ENCODE measurements around the gene GPR62. TPM values are rescaled to one million over a fixed set of nuclear protein-coding genes. Genes with fewer than 3 reads are reported as not detected.

GPR62 gene
- total RNA-seq, 4 donors from 2014 or later, result 0.94 TPM; not detected in 3

DNA sequence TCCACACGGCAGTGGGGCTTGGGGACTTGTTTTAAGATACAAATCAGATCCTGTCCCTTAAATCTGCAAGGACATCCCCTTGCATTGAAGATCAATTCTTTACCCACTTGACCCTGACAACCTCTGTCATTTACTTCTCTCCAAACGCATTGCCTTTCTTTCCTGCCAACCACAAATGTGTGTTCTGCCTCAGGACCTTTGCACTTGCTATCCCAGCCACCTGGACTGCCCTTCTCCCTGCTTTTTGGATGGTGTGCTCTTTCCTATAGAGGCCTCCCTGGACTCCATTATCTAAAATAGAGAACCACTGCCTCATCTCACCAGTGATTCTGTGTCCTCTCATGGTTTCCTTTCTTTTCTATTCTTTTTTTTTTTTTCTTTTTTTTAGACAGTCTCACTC is 42.0 kb downstream of the GPR62 start:
- TF ChIP-seq, protein P1, sequence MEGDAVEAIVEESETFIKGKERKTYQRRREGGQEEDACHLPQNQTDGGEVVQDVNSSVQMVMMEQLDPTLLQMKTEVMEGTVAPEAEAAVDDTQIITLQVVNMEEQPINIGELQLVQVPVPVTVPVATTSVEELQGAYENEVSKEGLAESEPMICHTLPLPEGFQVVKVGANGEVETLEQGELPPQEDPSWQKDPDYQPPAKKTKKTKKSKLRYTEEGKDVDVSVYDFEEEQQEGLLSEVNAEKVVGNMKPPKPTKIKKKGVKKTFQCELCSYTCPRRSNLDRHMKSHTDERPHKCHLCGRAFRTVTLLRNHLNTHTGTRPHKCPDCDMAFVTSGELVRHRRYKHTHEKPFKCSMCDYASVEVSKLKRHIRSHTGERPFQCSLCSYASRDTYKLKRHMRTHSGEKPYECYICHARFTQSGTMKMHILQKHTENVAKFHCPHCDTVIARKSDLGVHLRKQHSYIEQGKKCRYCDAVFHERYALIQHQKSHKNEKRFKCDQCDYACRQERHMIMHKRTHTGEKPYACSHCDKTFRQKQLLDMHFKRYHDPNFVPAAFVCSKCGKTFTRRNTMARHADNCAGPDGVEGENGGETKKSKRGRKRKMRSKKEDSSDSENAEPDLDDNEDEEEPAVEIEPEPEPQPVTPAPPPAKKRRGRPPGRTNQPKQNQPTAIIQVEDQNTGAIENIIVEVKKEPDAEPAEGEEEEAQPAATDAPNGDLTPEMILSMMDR (IDR thresholded peaks at IDR 0.05; ENCODE audit: low read depth), result no peak

DNA sequence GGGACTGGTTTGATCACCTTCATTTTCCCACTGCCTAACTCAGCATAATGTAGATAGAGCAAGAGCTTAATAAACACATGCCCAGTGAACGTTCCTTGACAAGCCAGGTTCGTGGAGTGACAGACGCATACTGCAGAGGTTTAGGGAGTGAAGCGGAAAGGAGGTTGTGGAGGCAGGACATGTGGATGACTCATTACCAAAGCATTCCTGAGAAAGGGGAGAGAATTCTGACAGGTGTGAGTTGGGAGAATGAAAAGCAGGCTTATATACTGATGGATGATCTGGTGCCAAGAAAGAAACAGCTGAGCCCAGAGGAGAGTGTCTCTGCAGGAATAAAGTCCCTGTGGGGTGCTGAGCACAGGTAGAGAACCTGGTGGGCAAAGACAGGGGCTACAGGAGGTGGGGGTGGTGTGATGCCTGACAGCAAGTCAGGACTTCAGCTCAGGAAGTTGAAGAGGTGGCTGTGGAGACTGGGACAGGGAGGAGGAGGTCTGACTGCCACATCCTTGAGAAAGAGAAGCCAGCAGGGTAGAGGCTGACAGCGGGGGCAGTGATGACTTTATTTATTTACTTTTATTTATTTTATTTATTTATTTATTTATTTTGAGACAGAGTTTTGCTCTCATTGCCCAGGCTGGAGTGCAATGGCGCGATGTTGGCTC is 42.9 kb downstream of the GPR62 start:
- TF ChIP-seq, protein P1 (IDR thresholded peaks at IDR 0.05; ENCODE audit: low read depth), result no peak

DNA sequence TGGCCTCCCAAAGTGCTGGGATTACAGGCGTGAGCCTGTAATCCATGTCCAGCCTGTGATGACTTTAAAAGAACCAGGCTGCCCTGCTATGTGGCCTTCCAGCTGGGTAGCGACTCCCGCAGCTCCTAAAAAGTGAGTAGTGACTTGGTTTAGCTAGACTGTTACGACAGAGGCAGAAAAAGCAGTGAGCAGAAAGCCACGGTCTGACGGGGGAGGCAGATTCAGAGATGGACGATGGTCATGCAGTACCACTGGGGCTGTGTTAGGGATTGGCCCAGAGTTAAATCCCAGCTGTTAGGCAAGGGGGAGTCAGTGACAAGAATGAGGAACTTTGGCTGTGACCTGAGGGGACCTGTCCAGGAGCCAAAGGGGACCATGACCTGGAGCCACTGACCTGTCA is 43.6 kb downstream of the GPR62 start:
- TF ChIP-seq, protein P1 (IDR thresholded peaks at IDR 0.05; ENCODE audit: low read depth), result no peak

DNA sequence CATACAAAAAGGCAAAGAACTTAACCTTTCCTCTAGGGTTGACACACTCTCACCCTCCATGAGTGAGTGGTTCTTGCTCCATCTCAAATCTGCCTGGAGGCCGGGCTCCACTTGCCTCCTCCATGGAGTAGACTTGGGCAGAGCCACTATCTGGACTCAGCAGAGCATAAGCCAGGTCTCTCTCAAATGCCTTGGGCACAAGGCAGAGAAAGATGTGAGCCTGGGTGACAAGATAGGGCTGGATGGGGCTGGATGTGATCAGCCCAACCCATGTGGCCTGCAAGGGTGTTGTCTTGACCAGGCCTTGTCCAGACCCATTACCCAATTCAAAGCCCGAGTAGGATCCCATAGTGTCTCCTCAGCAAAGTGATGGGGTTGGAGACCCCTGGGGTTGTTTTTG is 44.7 kb downstream of the GPR62 start:
- TF ChIP-seq, protein P1 (IDR thresholded peaks at IDR 0.05; ENCODE audit: low read depth), result no peak

DNA sequence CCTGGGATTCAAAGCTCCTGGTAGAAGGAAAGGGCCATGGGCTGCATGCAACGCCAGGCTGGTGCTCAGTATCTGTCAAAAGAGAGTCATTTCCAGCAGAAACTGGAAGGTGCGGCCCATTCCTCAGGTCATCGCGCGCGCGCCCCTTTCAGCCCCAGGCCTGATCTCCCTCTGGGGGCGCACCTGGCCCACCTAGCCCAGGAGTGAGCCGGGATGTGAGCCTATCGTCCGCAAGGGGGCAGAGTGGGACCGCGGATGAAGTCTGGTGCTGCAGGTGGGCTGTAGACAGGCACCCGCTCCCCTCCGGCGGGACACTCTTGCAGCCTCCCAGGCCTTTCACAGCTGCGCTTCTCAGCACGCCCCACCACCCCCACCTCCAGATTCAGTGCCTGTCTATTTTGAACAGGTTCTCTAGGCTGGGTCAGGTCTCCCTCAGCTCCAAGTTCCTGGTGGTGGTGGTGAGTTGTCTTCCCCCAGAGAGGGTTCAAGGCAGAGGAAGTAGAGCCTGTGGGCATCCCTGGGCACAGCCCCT is 46.3 kb downstream of the GPR62 start:
- TF ChIP-seq, protein P1 (IDR thresholded peaks at IDR 0.05; ENCODE audit: low read depth), result no peak

DNA sequence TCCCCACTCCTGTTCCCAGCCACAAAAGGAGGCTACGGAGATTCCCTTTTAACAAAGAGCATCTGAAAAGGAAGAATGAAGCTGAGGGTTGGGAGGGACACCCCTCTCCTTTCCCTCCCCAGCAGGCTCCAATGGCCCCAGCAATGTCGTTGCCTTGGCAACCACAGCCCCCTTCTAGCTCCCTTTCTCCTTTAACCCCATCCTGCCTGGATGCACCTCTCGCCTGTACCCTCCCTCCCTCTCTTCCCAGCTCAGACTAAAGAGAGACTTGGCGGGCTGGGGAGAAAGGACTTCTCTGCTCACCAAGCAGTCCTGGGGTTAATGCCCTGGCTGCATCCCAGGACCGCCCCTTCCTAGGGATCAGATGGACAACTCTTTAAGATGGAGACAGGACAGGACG is 47.6 kb downstream of the GPR62 start:
- TF ChIP-seq, protein P1 (IDR thresholded peaks at IDR 0.05; ENCODE audit: low read depth), result no peak

DNA sequence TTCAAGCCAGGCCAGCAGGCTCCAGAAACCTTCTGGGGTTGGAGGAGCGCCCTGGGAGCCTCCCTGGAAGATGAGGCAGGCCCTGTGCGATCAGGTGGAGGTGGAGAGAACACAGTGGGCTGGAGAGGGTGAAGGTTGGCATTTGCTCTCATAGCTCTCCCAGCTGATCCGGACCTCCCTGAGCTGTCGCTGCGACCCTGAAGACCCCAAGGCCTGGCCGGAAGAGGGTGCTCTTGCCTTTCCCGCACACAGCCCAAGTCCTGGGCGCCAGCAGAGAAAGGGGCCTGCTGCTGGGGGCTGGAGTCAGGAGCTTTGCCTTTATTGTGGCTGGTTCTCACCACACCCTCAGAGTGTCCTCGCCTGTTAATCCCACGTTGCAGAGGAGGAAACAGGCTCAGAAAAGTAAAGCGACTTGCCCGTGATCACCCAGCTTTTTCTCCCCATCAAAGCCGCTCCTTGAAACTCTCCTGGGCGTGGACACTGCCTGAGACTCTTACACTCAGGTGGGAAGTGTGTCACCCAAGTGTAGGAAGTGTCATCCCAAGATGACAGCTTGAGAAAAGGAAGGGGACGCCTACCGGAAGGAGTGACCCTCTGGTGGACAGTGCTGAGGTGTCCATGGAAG is 49.1 kb downstream of the GPR62 start:
- TF ChIP-seq, protein P1 (IDR thresholded peaks at IDR 0.05; ENCODE audit: low read depth), result no peak

Measured in subcutaneous adipose tissue (tissue), 4 donors.